Measurements from ENCODE around the gene AUTS2. TPM values are rescaled to one million over a fixed set of nuclear protein-coding genes. Genes with fewer than 3 reads are reported as not detected.
"Not testable (repeated sequence)": the region's sequence is repeated elsewhere in the genome, so short reads cannot be mapped to it uniquely, and the experiment has no call there.

The AUTS2 gene
- total and polyA plus RNA-seq, 9 of the 15 experiments (the other 6 are each of a cell fraction or from before 2014, with no cell fraction given), result 0.58 TPM; not detected in 8

DNA sequence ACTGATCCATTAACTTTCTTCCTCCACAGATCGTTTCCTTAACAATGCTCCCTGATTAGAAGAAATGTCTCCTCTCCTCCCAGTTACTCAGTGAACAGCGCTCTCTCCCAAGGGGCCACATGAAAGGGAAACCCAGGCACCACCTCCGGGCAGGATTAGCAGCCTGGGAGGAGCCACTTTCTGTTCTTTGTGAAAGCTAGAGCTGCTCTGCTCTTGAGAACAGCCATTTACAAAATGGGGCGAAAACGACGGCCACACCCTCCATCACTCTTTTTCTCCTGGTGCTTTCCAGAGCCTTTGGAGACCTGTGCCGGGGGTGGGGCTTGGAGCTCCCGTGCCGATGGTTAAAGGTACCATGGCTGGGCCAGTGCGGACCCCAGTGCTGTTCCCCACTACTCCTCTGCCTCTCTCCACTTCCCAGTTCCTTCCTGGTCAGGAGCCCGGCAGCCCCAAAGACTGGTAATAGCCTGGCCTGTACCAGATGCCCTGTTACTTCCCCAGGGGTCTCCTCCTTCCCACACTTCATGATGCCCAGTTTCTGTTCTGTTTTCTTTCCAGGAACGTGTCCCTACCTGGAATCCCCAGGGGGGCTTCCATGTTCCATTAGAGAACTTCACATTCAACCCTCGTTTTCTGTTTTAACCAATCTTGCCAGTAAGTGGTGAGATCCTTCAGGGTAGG lies 1130.7 kb downstream of the AUTS2 start:
- Histone ChIP-seq H4K20me1 (replicated peaks; ENCODE audit: control insufficient read depth, insufficient read depth, low read length) (0 out of 2 replicates have a peak, but pooled peaks cover 4% of the 10 kb centered on the region), H2AFZ (ENCODE audit: low read depth, low read length) (no peak overlapping the region), H3K9ac (ENCODE audit: insufficient read depth in 1 of 2, low read depth in 2 of 2, low read length in 2 of 2) (no peak overlapping the region), H3K79me2 (ENCODE audit: control insufficient read depth, insufficient read depth, low read length) (no peaks in the 10 kb centered on the region), H3K4me1 (replicated peaks in 1 of 2; ENCODE audit: control insufficient read depth in 2 of 2, insufficient read depth in 2 of 2, low read length in 2 of 2) (no peaks in the 10 kb centered on the region), H3K9me1 (ENCODE audit: control insufficient read depth, insufficient read depth, low read length) (no peaks in the 10 kb centered on the region), H3K27me3 (ENCODE audit: control insufficient read depth in 2 of 2, insufficient read depth in 2 of 2, low read length in 2 of 2) (peaks cover 3 to 12% of the 10 kb centered on the region in 2 experiments; a peak in 2 of 5 replicates), H3K4me3 (no peak overlapping the region), H3K27ac (ENCODE audit: extremely low read depth, low read depth, low read length) (no peak overlapping the region), H3K36me3 (ENCODE audit: control insufficient read depth, insufficient read depth, low read length) (no peaks in the 10 kb centered on the region), H3K4me2 (ENCODE audit: insufficient read depth, low read length) (no peak overlapping the region), H3K9me3 (replicated peaks; ENCODE audit: control insufficient read depth, insufficient read depth, low read depth, low read length) (no peaks in the 10 kb centered on the region)
- intact Hi-C loops (cut with micrococcal nuclease), result no loop called here
- 0% methylated on average over 10 of the region's 13 CpGs for WGBS (ENCODE audit: insufficient coverage, low coverage, missing lambda C conversion rate)
- no peak for TF ChIP-seq PTTG1 (tag; IDR thresholded peaks at IDR 0.05; ENCODE audit: low read depth)
- no peak for TF ChIP-seq ILF3 (IDR thresholded peaks at IDR 0.05; ENCODE audit: borderline replicate concordance)
- TF ChIP-seq LARP7 (IDR thresholded peaks at IDR 0.05), result no peak
- TF ChIP-seq ZNF3 (CRISPR knock-in tag; IDR thresholded peaks at IDR 0.05), result no peak
- TF ChIP-seq BRCA1 (IDR thresholded peaks at IDR 0.05), result no peak
- no peak for TF ChIP-seq BRCA1 (CRISPR knock-in tag; IDR thresholded peaks at IDR 0.05)
- ChIA-PET CTCF (ENCODE audit: low intra/inter-chr PET ratio) (no interaction called here), POLR2A (interaction anchor here (0.8 kb wide), 1 partner anchor 242 kb away, joined by 5 read pairs; no protein-coding TSS in a partner anchor)
- BruUV-seq (replicated peaks), result no TSS peak
- FAIRE-seq (no peak), DNase-seq (ENCODE audit: extremely low read depth in 1 of 4, low spot score in 3 of 4) (no peak), ATAC-seq (no peak)
- in situ Hi-C loops (cut with MboI), result no loop called here

- not testable (repeated sequence) for H3K79me2 ChIP-seq (ENCODE audit: control insufficient read depth, insufficient read depth, low read length)
Observed at GRCh38 chr7:70729553-70730157, 1131.4 kb downstream of the AUTS2 start.

More at GRCh38 chr7:70729553-70730157, 1131.4 kb downstream of the AUTS2 start:
- intact Hi-C loops (cut with micrococcal nuclease); H3K4me3 ChIP-seq; H3K4me2 ChIP-seq (ENCODE audit: insufficient read depth, low read length); CTCF ChIA-PET (ENCODE audit: low intra/inter-chr PET ratio); DNase-seq (ENCODE audit: extremely low read depth in 1 of 4, low spot score in 3 of 4); H3K4me1 ChIP-seq (replicated peaks in 1 of 2; ENCODE audit: control insufficient read depth in 2 of 2, insufficient read depth in 2 of 2, low read length in 2 of 2); H2AFZ ChIP-seq (ENCODE audit: low read depth, low read length); H3K36me3 ChIP-seq (ENCODE audit: control insufficient read depth, insufficient read depth, low read length); BruUV-seq (replicated peaks); ATAC-seq; FAIRE-seq; in situ Hi-C loops (cut with MboI); H3K9me3 ChIP-seq (replicated peaks; ENCODE audit: control insufficient read depth, insufficient read depth, low read depth, low read length); H3K27ac ChIP-seq (ENCODE audit: extremely low read depth, low read depth, low read length); H3K9me1 ChIP-seq (ENCODE audit: control insufficient read depth, insufficient read depth, low read length); H4K20me1 ChIP-seq (replicated peaks; ENCODE audit: control insufficient read depth, insufficient read depth, low read length); H3K9ac ChIP-seq (ENCODE audit: insufficient read depth in 1 of 2, low read depth in 2 of 2, low read length in 2 of 2): not testable (repeated sequence)
- WGBS (ENCODE audit: insufficient coverage, low coverage, missing lambda C conversion rate), result 0% methylated on average over 13 of the region's 13 CpGs
- H3K27me3 ChIP-seq (ENCODE audit: control insufficient read depth in 2 of 2, insufficient read depth in 2 of 2, low read length in 2 of 2), result peaks cover 2 to 12% of the 10 kb centered on the region in 2 experiments; a peak in 2 of 5 replicates
- POLR2A ChIA-PET, result interaction anchor here (0.6 to 0.8 kb wide), 2 partner anchors 8 to 242 kb away, joined by 3 to 5 read pairs; no protein-coding TSS in a partner anchor
